ENCODE measurements around the gene PDPK1.

GRCh38 chr16:2614761-2615191 is 77.0 kb downstream of the PDPK1 start:
- TF ChIP-seq ISL1 (CRISPR knock-in tag; IDR thresholded peaks at IDR 0.05) (no peak), ARNTL (CRISPR knock-in tag; IDR thresholded peaks at IDR 0.05; ENCODE audit: borderline replicate concordance, low read depth) (no peak), BACH2 (CRISPR knock-in tag; IDR thresholded peaks at IDR 0.05; ENCODE audit: borderline replicate concordance) (no peak), OSR1 (CRISPR knock-in tag; IDR thresholded peaks at IDR 0.05) (no peak)
